Measurements from ENCODE around the gene KCNH6.

Gene KCNH6

GRCh38 chr17:63529711-63530556 is 6.8 kb downstream of the KCNH6 start:
- no peak for DNase-seq (ENCODE audit: extremely low spot score)
- TF ChIP-seq, protein P1, sequence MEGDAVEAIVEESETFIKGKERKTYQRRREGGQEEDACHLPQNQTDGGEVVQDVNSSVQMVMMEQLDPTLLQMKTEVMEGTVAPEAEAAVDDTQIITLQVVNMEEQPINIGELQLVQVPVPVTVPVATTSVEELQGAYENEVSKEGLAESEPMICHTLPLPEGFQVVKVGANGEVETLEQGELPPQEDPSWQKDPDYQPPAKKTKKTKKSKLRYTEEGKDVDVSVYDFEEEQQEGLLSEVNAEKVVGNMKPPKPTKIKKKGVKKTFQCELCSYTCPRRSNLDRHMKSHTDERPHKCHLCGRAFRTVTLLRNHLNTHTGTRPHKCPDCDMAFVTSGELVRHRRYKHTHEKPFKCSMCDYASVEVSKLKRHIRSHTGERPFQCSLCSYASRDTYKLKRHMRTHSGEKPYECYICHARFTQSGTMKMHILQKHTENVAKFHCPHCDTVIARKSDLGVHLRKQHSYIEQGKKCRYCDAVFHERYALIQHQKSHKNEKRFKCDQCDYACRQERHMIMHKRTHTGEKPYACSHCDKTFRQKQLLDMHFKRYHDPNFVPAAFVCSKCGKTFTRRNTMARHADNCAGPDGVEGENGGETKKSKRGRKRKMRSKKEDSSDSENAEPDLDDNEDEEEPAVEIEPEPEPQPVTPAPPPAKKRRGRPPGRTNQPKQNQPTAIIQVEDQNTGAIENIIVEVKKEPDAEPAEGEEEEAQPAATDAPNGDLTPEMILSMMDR (IDR thresholded peaks at IDR 0.05; ENCODE audit: control extremely low read depth, extremely low read depth, low read depth, missing control alignments) = no peak
- CTCF ChIA-PET = interaction anchor here (1.1 to 1.3 kb wide), 2 partner anchors 15 to 105 kb away, joined by 3 read pairs; no protein-coding TSS in a partner anchor
- POLR2A ChIA-PET = no interaction called here

GRCh38 chr17:63530557-63531021 is 7.4 kb downstream of the KCNH6 start:
- ChIA-PET POLR2A (interaction anchor here (0.5 to 0.8 kb wide), 2 partner anchors 19 to 308 kb away, joined by 3 read pairs; no protein-coding TSS in a partner anchor), CTCF (interaction anchor here (1.1 kb wide), 1 partner anchor 16 kb away, joined by 3 read pairs; no protein-coding TSS in a partner anchor)
- TF ChIP-seq, protein P1 (IDR thresholded peaks at IDR 0.05; ENCODE audit: control extremely low read depth, extremely low read depth, low read depth, missing control alignments) = no peak
- no peak for DNase-seq (ENCODE audit: extremely low spot score)

- TF ChIP-seq, protein P1 (IDR thresholded peaks at IDR 0.05; ENCODE audit: control extremely low read depth, extremely low read depth, low read depth, missing control alignments) = no peak
- ChIA-PET POLR2A (interaction anchor here (0.5 to 0.8 kb wide), 2 partner anchors 18 to 309 kb away, joined by 3 read pairs; no protein-coding TSS in a partner anchor), CTCF (interaction anchor here (1.0 to 1.3 kb wide), 3 partner anchors 11 to 129 kb away, joined by 3 to 4 read pairs (median 3); no protein-coding TSS in a partner anchor)
- no peak for DNase-seq (ENCODE audit: extremely low spot score)
These were observed 8.1 kb downstream of the KCNH6 start for GRCh38 chr17:63531022-63531965.

DNA sequence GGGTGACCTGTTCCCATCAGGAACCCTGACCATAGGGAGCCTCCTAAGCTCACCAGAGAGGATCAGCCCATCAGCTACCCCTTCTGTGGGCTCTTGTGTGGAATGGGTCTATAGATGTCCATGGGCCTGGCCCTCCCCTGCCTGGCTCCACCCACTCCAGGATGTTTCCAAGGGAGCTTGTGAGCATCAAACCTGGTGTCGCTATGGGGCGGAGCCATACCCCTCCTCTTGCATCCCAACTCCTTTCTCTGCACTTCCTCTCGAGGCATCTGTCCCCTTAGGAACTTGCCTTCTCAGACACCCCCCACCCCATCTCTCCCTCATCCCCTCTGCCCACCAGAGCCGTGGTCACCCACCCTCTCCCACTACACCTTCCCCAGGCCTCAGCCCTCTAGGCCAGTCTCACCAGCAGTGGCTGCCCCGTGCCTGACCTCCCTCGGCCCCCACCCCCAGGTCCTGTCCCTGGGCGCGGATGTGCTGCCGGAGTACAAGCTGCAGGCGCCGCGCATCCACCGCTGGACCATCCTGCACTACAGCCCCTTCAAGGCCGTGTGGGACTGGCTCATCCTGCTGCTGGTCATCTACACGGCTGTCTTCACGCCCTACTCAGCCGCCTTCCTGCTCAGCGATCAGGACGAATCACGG is 10.4 kb downstream of the KCNH6 start:
- ChIA-PET CTCF (interaction anchor here (0.5 kb wide), 1 partner anchor 161 kb away, joined by 3 read pairs; no protein-coding TSS in a partner anchor), POLR2A (no interaction called here)
- TF ChIP-seq, protein P1 (IDR thresholded peaks at IDR 0.05; ENCODE audit: control extremely low read depth, extremely low read depth, low read depth, missing control alignments) = no peak
- DNase-seq (ENCODE audit: extremely low spot score) = no peak

GRCh38 chr17:63534078-63534570 is 11.0 kb downstream of the KCNH6 start:
- no peak for DNase-seq (ENCODE audit: extremely low spot score)
- TF ChIP-seq, protein P1 (IDR thresholded peaks at IDR 0.05; ENCODE audit: control extremely low read depth, extremely low read depth, low read depth, missing control alignments) = no peak
- ChIA-PET POLR2A (no interaction called here), CTCF (interaction anchor here (0.5 kb wide), 1 partner anchor 161 kb away, joined by 3 read pairs; no protein-coding TSS in a partner anchor)

Data from GM10248 (cell line).